Camera-type eye (tissue), 1 donor: Measurements from ENCODE around the gene HTR1D. TPM values are rescaled to one million over a fixed set of nuclear protein-coding genes. Genes with fewer than 3 reads are reported as not detected.

Experiments used
- total RNA-seq: library from RNA; depleted of rRNA; stranded (reverse); fragments of >200 nt; gene quantifications from one replicate; pipeline ENCODE4 v1.2.3, GENCODE V29; 2014

HTR1D gene, protein sequence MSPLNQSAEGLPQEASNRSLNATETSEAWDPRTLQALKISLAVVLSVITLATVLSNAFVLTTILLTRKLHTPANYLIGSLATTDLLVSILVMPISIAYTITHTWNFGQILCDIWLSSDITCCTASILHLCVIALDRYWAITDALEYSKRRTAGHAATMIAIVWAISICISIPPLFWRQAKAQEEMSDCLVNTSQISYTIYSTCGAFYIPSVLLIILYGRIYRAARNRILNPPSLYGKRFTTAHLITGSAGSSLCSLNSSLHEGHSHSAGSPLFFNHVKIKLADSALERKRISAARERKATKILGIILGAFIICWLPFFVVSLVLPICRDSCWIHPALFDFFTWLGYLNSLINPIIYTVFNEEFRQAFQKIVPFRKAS
- total RNA-seq = not detected

DNA sequence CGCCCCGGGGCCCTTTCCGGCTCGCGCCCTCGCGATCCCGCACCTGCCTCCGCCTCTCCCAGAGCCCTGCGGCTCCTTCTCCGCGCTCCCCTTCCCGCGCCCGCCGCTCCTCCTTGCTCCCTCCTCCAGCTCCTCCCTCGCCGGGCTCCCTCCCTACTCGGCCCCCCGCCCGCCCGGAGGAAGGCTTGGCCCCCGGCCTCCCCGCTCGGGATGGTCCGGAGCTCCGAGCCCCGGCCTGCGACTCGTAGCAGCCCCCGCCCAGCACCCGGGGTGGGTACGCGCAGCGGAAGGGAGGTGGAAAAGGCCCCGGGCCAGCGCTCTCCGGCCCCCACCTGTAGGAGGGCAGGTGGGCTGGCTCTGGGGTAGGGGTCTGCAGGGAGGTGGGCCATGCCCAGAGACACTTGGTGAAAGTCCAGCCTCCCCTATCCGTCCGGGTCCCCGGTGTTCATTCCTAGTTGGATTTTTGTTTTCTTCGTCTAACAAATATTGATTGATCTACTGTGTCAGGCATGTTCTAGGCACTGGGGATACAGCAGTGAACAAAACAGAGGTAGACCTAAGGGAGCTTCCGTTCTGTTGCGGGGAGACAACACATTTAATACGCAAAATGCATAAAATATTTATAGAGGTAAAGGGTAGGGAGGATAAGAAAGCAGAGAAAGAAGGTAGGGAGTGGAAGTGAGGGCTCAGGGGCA is at the start of gene HTR1D:
Gene HTR1D, minus strand, starts transcription at position 82 of the 695 bp plus-strand sequence. CDS start 23,283 bp downstream, outside the sequence.

DNA sequence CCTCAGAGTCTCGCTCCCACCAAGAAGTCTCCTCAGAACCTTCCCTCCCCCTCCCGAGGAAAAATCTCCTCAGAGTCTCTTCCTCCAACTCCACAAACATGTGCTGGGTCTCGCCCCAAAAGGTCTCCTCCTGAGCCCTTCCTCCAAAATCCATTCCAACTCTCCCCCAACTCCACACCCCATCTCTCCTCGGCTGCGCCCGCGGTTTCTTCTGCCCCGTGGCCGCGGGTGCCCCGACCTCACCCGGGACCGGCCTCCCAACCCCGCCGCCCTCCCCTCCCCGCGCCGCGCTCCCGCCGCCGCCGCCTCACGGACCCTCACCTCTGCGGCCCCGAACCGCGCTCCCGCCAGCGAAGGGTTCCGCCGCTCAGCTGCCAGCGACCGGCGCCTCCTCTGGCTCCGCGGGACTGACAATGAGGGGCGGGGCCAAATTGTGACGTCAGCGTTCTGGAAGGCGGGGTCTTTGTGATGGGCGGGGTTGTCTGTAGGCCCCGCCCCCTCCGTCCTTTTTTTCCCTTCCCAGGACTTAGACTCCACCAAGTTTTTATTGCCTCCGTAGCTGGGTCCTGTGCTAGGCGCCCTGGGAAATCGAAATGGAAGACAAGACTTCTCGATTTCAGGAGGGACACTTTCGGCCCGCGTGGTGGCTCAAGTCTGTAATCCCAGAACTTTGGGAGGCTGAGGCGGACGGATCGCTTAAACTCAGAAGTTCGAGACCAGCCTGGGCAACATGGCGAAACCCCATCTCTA is 48.7 kb downstream of the HTR1D start, which contains the start of gene LUZP1:
Gene LUZP1, minus strand, starts transcription at position 412 of the 750 bp plus-strand sequence.

Other genes with a start within 250 kb of the HTR1D start
- gene LACTBL1, start 244.6 kb downstream of the HTR1D start, total RNA-seq = 19.6 TPM
- gene TEX46, start 201.7 kb downstream of the HTR1D start, total RNA-seq = not detected
- gene KDM1A, start 198.0 kb downstream of the HTR1D start, total RNA-seq = 158 TPM
- 26.1 TPM for gene LUZP1, start 48.6 kb downstream of the HTR1D start, total RNA-seq
- 200 TPM for gene HNRNPR, start 126.8 kb upstream of the HTR1D start, total RNA-seq
- gene ZNF436, start 152.3 kb upstream of the HTR1D start, total RNA-seq = 40.3 TPM
- 50.6 TPM for gene TCEA3, start 207.2 kb upstream of the HTR1D start, total RNA-seq